GM18867 (cell line): ENCODE results near the gene CRIP2.

Source experiments
- ATAC-seq: cut with Tn5 transposase; IDR thresholded peaks from one replicate; pipeline ENCODE4 v1.9.1; 2021; ENCODE audit warnings: mild to moderate bottlenecking, moderate library complexity; ENCODE audit not compliant: unreplicated experiment

Gene CRIP2

DNA sequence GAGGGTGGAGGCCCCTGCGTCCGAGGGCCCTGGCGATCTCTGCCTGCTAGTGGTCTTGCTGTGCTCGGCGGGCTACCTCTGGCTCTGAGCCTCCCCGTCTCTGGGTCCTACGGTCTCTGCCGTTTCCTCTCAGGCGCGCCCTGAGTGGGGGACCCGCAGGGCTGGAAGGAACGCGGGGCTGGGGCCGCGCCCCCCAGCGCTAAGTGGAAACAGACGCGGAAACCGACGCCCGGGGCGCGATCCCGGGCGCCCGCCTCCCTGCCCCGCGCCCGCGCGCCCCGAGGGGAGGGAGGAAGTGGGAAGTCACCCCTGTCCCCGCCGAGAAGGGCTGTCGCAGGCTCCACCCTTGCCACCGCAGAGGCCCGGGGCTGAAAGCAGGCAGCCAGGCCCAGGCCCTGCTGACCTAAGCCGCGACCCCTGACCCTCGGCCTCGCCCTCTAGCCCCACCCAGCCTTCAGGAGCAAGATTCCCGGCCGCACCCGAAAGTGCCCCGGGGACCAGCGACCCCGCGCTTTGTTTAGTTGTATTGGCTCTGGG is 12.9 kb downstream of the CRIP2 start:
- no peak for ATAC-seq

DNA sequence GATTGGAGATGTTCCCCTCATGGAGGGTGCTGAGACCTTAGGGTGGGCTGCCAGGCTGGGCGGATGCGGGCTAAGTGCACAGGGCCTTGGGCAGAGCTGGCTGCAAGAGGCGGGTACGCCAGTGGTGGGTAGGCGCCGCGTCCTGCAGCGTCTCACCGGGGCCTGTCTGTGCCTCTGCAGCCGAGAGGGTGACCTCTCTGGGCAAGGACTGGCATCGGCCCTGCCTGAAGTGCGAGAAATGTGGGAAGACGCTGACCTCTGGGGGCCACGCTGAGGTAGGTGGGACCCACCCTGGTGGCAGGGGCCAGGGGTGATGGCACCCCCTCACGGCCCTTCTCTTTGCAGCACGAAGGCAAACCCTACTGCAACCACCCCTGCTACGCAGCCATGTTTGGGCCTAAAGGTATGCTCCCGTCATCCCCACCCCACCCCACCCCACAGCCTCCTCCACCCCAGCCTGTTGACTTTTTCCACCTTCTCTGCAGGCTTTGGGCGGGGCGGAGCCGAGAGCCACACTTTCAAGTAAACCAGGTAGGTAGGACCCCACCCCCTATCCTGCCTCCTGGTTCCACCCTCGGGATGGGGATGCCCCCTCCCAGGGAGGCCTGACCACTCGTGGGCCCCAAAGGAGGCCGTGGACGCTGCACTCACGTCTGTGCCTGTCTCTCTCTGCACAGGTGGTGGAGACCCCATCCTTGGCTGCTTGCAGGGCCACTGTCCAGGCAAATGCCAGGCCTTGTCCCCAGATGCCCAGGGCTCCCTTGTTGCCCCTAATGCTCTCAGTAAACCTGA is 13.6 kb downstream of the CRIP2 start:
- no peak for ATAC-seq

DNA sequence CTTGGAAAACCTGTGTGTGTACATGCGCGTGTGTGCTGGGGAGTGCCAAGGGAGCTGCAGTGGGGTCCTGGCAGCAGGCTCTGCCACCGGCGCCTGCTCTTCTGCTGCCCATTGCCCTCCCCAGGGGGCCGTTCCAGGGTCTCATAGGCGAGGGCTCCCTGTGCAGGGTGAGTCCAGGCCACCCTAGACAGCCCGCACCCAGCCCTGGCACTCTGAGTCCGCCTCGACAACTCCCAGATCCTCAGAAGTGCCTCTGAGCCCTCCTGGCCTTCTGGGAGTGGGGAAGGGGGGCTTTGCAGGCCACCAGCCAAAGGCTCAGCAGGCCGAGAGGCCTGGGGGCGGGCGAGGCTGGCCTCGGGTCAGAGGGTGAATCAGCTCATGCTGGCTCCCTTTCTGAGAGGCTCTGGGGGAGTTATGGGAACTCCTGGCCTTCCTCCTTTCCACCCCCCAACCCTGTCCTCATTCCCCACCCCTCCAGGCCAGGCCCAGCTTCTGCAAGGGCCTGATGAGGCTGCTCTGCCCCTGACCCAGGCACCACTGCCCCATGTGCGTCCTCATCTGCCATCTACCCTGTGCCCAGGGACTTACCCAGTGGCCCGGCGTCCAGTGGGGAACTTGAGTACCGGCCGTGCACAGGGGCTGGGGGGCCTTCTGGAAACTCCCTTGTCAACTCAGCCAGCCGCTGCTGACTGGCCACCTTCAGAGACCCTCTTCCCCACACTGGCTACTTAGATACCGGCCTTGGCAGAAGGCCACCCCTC is 14.3 kb downstream of the CRIP2 start:
- ATAC-seq: no peak

DNA sequence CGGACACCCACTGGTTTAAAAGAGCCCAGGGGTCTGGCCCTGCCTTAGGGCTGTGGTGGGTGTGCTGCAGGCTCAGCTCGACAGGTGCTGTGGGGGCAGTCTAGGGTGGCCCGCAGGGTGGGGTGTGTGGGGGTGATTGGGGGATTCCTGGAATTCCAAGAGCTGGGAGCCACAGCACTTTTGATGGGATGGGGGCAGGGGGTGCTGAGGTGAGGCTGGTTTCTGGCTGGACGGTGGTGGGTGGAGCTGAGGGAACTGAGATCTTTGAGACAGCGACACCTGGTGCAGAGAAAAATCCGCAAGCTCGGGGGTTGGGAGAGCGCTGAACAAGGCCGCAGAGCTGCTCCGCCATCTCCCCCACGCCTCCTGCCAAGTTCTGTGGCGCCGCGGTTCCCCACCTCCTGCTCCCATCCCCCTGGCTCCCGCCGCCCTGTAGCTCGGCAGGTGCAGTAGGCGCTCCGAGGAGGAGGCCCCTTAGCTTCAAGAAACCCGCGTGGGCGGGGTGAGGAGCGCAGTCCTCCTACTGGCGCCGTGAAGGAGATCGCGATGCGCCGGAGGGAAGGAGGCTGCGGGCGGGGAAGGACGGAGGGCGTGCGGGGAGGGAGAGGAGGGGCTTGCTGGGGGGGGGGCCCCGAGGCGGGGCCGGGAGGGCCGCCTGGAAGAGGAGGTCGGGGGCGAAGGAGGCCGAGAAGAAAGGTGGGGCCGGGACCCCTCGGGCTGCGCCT is 15.1 kb downstream of the CRIP2 start:
- no peak for ATAC-seq

DNA sequence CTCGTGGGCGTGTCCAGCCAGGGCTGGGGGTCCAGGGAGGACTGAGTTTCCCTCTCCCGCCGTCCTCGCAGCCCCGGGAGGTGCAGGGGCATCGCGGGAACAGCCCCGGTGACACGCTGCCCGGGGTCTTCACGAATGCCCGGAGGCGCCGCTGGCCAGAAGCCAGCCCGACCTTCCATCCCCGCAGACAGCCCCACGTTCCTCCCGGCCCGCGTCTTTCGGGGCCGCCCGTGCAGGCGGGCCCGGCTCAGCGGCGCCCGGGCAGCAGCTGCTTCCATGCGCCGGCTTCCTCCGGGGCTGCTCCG is 15.6 kb downstream of the CRIP2 start:
- peak; percentile 1 for ATAC-seq

DNA sequence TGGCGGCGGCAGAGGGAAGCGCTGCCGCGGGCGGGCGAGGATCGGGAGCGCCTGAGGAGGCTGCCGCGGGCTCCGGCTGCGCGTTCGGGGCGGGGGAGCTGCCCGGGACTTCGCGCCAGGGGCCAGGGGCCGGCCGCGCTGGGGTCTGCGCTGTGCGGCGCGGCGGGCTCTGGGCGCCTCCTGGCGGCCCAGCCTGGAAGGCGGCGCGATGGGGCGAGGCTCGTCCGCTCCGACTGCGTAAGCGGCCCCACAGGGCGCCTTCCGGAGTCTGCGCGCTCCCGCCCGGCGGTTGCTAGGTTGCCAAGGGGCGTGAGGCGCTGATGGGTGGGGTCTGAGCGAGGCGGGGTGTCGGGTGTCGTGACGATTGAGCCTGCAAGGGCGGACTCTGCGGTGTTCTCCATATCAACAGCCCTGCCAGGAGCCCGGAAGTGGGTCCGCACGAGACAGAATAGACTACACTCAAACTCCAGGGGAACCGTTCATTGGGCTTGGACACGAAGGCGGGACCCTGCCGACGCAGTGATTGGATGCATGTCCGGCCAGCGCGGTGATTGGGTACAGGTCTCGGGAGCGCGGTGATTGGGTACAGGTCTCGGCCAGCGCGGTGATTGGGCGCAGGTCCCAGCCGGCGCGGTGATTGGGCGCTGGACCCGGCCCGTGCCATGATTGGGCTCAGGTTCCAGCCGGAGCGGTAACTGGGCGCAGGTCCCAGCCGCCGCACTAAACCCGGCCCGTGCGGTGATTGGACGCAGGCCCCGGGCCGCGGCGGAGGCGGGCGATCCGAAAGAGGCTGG is 16.1 kb downstream of the CRIP2 start, which contains the start of gene TEDC1:
TSS of gene TEDC1 (plus strand) at position 675 of the 794 bp plus-strand sequence. CDS start 130 bp downstream, outside the sequence.
- ATAC-seq: peak; percentile 65

DNA sequence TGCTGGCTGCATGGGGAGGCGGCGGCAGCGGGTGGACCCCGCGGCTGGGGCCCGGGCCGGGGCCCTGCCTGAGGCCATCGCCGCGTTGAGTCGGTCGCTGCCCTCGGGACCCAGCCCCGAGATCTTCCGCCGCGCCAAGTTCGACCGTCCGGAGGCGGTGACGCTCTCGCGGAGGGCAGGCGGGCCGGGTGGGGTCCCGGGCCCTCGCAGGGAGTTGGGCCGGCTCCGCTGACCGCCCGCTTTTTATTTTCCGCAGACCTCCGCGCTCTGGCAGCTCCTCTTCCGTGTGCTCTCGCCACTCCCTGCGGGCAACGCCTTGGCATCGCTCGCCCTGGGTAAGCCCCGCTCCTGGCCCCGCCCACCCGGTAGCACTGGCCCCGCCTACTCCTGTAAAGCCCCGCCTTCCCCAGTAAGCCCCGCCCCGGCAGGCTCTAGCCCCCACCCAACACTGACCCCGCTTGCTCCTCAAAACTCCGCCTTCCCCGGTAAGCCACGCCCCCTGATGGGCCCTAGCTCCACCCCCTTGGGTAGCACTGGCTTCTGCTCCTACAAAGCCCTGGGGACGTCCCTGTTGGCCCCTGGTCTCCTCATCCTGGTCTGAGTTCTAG is 16.8 kb downstream of the CRIP2 start:
- ATAC-seq: peak; percentile 9

DNA sequence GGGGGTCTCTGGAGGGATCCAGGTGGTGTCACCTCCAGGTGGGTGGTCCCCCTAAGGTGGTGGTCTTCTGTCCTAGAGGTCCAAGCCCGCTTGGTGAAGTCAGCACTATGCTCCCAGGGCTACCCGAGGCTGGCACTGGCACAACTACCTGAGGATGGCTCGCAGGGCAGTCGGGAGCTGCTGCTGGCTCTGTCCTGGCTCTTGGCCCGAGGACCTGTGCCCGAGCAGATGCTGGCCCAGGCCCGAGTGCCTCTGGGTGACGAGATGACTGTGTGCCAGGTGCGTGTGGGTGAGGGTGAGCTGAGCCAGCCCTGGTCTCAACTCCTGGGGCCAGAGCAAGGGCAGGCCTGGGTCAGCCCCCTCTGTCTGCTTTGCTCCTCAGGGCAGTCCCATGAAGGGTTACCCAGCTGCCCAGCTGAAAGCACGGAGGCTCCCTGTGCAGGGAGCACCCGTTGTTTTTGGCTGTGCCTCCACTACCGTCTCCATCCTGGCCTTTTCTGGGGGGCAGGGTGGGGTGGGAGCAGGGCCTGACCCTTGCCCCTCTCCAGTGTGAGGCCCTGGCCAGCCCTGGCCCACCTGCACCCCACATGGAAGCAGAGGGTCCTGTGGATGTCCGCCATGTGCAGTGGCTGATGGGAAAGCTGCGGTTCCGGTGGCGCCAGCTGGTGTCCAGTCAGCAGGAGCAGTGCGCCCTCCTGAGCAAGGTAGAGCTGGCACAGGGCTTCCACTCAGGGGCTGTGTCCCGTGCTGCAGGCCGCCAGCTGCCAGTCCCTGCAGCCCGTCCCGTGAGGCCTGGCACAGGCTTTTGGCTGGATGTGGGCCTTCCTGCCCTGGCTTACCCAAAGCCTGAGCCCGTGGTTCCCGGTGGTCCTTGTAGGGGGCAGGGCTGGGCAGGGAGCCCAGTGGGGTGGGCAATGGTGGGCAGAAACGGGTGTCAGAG is 17.7 kb downstream of the CRIP2 start:
- ATAC-seq: no peak

DNA sequence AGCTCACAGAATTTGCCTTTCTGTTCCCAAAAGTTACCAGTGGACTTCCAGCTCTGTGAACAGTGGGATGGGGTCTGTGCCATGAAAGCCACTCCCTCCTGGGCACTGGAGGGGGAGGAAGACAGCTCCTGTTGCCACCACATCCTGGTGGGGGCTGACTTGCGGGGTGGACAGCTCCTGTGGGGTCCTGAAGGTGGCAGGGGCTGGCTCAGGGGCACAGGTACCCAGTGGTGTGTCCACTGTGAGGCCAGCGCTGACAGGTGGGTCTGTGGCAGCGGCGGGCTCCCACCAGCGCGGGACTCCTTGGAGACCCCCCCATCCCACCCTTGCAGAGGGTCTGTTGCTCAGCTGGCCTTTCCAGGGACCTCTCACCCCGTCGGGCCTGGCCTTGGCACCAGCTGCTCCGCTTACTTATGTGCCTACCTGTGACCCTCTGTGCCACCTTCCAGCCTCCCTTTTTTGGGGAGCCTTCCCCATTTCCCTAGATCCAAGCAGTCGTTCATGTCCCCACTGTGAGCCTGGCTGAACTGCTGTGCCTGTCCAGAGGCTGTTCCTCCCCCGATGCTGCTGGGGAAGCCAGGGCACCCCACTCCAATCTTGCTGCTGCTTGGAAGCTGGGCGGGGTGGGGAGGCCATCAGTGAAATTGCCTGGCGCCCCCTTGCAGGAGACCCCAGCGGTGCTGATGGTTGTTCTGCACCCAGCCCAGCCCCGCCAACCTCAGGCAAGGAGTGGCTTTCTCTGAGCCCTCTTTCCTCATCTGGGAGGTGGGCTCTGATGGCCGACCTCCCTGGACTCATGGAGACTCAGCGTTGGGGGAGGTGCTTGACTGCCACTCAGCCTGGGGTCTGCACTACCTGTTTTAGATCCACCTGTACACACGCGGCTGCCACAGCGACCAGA is 18.6 kb downstream of the CRIP2 start:
- no peak for ATAC-seq

DNA sequence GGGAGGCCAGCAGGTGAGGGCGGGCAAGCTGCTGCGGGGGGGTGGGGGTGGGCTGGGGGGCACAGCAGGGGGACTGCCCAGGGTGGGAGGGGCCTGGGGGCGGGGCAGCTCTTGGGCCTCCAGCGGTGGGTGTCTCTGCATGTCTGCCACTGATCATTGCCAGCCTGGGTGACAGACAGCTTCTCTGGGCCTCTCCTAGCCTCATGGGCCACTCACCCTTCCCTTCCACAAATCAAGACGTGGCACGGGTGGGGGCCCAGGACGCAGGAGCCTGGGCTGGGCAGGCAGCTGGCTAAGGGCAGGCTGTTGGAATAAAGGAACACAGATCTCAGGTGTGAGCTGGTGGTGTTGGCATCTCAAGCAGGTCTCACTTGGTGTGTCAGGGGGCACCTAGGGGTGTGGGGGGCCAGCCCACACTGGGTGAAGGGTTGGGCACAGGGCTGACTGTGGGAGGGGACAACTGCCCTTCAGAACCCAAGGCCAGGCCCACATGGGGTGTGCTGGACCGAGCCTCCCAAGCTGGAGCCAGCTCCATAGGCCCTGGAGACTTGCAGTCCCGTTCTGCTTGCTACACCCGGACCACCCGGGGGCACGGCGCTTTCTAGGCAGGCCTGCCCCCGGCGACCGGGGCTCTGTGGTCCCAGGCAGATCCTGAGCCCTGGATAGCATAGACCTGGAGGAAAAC is 19.4 kb downstream of the CRIP2 start:
- no peak for ATAC-seq

DNA sequence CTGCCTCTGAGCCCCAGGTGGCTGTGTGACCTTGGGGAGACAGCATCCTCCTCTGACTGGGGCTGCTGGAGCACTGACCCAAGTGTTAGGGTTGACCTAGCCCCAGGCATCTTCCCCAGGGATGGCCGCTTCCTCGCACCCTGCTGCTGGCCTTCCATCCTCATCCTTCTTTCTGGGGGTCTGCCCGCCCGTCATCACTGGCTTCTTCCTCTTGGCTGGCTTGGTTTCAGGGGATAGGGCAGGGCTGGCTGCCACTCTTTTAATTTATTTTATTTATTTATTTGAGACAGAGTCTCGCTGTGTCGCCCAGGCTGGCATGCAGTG is 19.9 kb downstream of the CRIP2 start:
- no peak for ATAC-seq

DNA sequence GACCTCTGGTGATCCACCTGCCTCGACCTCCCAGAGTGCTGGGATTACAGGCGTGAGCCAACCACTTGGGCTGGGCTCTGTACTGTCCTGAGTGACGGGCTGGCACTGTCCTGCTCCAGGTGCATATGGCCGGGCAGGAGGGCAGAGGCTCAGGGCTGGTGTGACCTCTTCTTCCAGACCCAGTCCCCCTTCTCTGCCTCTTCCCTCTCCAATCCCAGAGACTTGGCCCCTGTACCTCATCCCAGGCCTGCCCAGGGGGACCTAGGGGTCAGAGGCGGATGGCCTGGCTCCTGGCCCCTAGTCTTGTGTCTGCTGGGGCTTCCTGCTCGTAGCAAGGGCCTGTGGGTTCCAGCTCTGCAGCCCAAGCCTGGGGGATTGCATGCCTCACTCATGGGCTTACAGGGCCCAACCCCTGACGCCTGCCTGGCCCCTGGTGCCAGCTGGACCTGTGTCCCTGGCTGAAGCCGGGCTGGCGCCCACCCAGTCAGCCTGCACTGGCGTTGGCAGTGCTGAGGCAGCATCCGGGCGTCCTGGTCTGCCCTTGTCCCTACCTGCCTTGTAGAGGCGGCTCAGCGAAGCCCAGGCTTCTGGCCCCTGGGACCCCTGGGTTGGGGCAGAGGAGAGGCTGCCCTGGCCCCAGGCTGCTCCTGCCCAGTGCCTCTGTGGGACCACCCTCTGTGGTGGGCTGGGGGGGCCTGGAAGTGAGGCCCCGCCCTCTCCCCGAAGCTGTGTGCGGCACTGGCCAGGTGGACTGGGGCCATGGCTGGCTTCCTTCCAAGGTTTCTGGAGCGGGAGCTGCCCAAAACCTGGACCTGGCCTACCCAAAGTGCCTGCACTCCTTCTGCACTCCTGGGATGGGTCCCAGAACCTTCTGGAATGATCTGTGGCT is 20.7 kb downstream of the CRIP2 start:
- ATAC-seq: no peak

DNA sequence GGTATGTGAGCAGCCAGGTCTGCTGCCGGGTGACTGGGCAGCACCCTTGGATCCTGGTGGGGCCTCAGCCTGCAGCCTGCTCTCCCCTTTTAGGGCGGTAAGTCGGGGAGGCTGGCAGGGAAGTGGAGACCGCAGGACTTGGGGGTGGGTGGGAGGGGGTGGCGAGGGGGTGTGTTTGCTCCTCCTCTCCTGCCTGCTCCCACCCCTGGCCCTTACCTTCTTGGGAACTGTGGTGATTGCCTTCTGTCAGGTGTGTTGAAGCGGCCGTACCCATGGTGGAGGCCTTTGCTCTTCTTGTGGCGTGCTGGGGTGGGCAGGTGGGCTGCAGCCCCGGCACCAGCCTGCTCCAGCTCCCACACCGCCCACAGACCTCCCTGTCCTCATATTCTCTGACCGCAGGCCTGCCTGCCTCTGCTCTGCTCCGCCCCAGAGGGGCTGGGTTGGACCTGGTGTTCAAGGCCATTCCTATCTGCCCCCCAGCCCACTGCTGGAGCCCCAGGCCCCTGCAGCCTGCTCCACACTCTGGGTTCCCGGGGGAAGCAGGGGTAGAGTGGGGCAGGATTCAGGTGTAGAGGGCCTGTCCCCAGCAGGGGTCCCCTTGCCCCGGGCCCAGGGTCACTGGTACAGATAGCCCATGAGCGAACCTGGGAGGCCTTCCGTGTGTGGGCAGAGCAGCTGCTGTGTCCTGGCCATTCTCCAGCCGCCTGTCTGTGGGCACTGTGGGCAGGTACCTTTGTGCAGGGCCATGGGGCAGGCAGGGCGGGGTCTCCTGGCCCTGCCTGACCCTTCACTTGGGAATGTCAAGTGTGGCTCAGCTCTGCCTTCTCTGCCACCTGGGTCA is 21.6 kb downstream of the CRIP2 start:
- ATAC-seq: no peak

DNA sequence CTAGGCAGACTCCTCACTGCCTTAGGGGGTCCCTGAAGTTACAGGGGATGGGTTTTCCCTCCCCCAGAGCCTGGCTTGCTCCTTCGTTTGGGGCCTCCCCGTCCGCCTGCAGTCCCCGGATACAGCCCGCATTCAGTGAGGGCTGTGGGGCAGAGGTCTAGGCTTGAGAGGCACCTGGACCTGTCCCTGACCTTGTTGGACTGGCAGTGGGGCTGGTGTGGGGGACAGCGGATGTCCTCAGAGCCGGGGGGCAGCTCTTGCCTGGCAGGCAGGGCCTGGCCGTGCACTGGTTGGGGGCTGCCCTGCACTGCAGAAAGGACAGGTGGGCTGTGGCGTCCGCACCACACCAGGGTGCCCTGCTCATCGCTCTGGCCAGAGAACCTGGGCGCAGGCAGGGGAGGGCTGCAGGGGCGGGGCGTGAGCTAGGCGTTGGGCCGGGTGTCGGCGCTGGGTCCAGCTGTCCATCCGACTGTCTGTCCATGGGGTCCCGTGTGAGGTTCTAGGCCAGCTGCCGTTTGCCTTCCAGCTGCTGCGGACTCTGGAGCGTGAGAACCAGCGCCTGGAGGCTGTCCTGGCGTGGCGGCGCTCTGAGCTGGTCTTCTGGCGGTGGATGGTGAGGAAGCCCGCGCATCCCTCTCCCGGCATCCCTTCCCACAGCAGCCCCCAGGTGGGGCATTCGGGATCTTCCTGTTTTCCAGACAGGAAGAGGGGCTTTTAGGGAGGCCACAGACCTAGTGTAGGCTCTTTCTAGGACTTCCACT is 22.4 kb downstream of the CRIP2 start:
- no peak for ATAC-seq
